Lower leg skin (tissue), 3 donors: ENCODE measurements around the gene TOMM7.

Source experiments
- POLR2A ChIP-seq, 2 donors: fragments of 450-650 bp; IDR thresholded peaks; one replicate each; pipeline ENCODE4 v1.6.1; 2016 to 2017; ENCODE audit warnings: antibody characterized with exemption in 2 of 2, mild to moderate bottlenecking in 1 of 2, moderate library complexity in 1 of 2
- TF ChIP-seq, protein P1 (sequence below), 3 donors: fragments of 450-650 bp; IDR thresholded peaks; one replicate each; pipeline ENCODE4 v1.5.1; 2016; ENCODE audit warnings: antibody characterized with exemption in 3 of 3, mild to moderate bottlenecking in 3 of 3, moderate library complexity in 2 of 3

- TF ChIP-seq, protein P1, sequence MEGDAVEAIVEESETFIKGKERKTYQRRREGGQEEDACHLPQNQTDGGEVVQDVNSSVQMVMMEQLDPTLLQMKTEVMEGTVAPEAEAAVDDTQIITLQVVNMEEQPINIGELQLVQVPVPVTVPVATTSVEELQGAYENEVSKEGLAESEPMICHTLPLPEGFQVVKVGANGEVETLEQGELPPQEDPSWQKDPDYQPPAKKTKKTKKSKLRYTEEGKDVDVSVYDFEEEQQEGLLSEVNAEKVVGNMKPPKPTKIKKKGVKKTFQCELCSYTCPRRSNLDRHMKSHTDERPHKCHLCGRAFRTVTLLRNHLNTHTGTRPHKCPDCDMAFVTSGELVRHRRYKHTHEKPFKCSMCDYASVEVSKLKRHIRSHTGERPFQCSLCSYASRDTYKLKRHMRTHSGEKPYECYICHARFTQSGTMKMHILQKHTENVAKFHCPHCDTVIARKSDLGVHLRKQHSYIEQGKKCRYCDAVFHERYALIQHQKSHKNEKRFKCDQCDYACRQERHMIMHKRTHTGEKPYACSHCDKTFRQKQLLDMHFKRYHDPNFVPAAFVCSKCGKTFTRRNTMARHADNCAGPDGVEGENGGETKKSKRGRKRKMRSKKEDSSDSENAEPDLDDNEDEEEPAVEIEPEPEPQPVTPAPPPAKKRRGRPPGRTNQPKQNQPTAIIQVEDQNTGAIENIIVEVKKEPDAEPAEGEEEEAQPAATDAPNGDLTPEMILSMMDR (IDR thresholded peaks at IDR 0.05): no peak
- TF ChIP-seq POLR2A (IDR thresholded peaks at IDR 0.05): no peak
Observed at GRCh38 chr7:22826593-22826992, 3.9 kb upstream of the TOMM7 start.
